Naive thymus-derived CD8-positive, alpha-beta T cell (primary cell): Measurements from ENCODE around the gene USP24. TPM values are rescaled to one million over a fixed set of nuclear protein-coding genes. Genes with fewer than 3 reads are reported as not detected.
"Not testable (repeated sequence)": the region's sequence is repeated elsewhere in the genome, so short reads cannot be mapped to it uniquely, and the experiment has no call there.

Source experiments
- ATAC-seq, 2 donors: fragments of 150-1000 bp; cut with Tn5 transposase in 1 of 2; sonication (Bioruptor Pico), chemical (Tn5 transposase) in 1 of 2; 1 replicate in 1 of 2; 2 replicates in 1 of 2; pipeline ENCODE4 v1.10.0; 2021; ENCODE audit warnings: mild to moderate bottlenecking in 2 of 2, moderate library complexity in 2 of 2
- POLR2A ChIA-PET: fragments of 350-600 bp; sonication (Branson Sonifier 250); formaldehyde crosslinking; loops from one replicate; lab custom pipeline; 2021; ENCODE audit warnings: antibody characterized with exemption; lab: Charles Lee
- DNase-seq, 10 donors: peaks; one replicate each; pipeline versions ENCODE4 v3.0.0 to v3.0.0-alpha.2; 2020 to 2022
- H3K27ac Mint-ChIP-seq, 10 donors: one replicate each; pipeline ENCODE4 v1.8.0; 2020 to 2022; ENCODE audit warnings: mild to moderate bottlenecking in 10 of 10, mixed read lengths in 10 of 10, moderate library complexity in 4 of 10, inconsistent platforms in 1 of 10
- H3K27me3 Mint-ChIP-seq, 5 donors: one replicate each; pipeline ENCODE4 v1.8.0; 2021 to 2022; ENCODE audit warnings: mixed read lengths in 5 of 5
- H3K36me3 Mint-ChIP-seq, 3 donors: one replicate each; pipeline ENCODE4 v1.8.0; 2020 to 2022; ENCODE audit warnings: mixed read lengths in 3 of 3, mild to moderate bottlenecking in 2 of 3, inconsistent platforms in 1 of 3
- H3K4me1 Mint-ChIP-seq, 4 donors: one replicate each; pipeline ENCODE4 v1.8.0; 2021 to 2022; ENCODE audit warnings: mixed read lengths in 4 of 4
- H3K4me3 Mint-ChIP-seq, 10 donors: one replicate each; pipeline ENCODE4 v1.8.0; 2020 to 2022; ENCODE audit warnings: mild to moderate bottlenecking in 10 of 10, mixed read lengths in 10 of 10, moderate library complexity in 6 of 10, inconsistent platforms in 1 of 10
- H3K9me3 Mint-ChIP-seq, 9 donors: one replicate each; pipeline ENCODE4 v1.8.0; 2020 to 2022; ENCODE audit warnings: mixed read lengths in 9 of 9, mild to moderate bottlenecking in 3 of 9, inconsistent platforms in 1 of 9, moderate library complexity in 1 of 9
- polyA plus RNA-seq, 3 donors: library from polyadenylated mRNA; unstranded; fragments of 300-500 nt; fragmentation: Illumina TruSeq; gene quantifications; one replicate each; pipeline ENCODE4 v1.2.3, GENCODE V29; 2021
- total RNA-seq, 8 experiments: library from RNA in 2 of 8; stranded (reverse) in 2 of 8; gene quantifications; one replicate each; pipeline ENCODE4 v1.2.3 and lab custom pipeline; 2021 to 2026

Gene USP24
- total and polyA plus RNA-seq, 5 experiments from 2014 or later: 5.5 to 81.1 (median 8.4) TPM

DNA sequence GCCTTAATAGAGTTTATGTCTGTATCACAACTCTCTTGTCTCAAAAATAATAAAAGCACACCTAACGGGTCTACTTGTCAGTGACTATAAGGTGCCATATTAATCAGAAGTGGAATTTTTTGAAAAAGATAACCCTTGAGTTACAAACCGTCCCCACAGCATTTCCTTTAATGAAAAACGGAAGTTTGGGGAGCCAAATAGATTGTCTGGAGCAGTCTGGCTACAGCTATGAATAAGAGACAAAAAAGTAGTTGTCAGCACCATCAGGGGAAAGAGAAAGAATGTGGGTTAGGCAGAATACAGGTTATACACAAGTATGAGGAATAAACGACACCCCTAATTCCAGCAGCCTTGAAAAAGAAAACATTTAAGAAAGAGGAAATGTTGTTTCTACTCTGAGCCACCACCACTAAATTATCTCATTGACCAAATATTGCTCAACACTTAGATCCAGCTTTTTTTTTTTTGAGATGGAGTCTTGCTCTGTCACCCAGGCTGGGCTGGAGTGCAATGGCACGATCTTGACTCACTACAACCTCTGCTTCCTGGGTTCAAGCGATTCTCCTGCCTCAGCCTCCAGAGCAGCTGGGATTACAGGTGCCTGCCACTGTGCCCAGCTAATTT, 29.4 kb upstream of the USP24 start:
- ATAC-seq (no peak), DNase-seq (no peak)
- Mint-ChIP-seq H3K27me3 (peaks cover 0 to 4% (median 0%) of the 10 kb centered on the region in 5 donors), H3K9me3 (no peaks in the 10 kb centered on the region), H3K4me3 (no peak overlapping the region), H3K4me1 (peaks cover 0 to 5% (median 0%) of the 10 kb centered on the region in 4 donors), H3K36me3 (no peaks in the 10 kb centered on the region), H3K27ac (peak overlapping the region in 1 of 10 donors; percentile 23)
- POLR2A ChIA-PET: interaction anchor here (0.6 kb wide), 1 partner anchor 74 kb away, joined by 3 read pairs; no protein-coding TSS in a partner anchor

DNA sequence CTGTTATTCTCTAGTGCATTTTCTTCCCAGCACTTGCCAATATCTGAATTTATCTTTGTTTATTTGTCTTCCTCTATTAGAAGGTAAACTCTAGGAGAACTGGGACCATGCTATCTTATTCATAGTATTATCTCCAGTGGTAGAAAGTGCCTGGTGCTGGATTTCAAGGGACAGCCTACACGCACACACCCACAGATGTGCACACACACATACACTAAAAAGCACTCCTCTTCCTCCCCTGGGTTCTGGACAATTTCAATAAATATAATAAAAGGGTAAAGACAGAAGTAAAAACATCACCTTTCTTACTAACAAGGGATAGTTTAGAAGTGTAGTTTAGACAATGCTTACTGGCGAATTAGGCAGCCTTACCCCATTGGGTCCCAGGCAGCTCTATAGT, 28.5 kb upstream of the USP24 start:
- POLR2A ChIA-PET: no interaction called here
- Mint-ChIP-seq H3K36me3 (no peaks in the 10 kb centered on the region), H3K9me3 (no peaks in the 10 kb centered on the region), H3K4me1 (peaks cover 0 to 5% (median 0%) of the 10 kb centered on the region in 4 donors), H3K4me3 (no peak overlapping the region), H3K27me3 (peaks cover 0 to 4% (median 0%) of the 10 kb centered on the region in 5 donors), H3K27ac (peak overlapping the region in 1 of 10 donors; percentile 55)
- ATAC-seq (no peak), DNase-seq (no peak)

DNA sequence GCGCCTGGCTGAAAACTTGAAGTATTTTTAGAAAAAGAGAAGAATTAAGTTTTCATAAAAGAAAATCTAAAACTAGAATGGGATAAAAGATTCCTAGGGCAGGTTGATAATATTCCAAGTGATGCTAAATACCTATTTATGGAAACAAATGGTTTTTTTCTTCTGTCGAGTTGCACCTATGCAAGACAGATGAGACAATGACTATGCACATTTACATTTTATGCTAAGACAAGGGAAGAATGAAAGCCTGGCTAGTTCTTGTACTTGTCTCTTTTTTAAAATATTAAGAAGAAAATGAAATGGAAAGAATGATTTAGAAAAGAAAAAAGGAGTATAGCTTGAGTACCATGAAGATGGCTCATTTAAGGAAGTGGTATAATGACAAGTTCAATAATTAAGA, 24.4 kb upstream of the USP24 start:
- Mint-ChIP-seq H3K9me3 (no peaks in the 10 kb centered on the region), H3K27ac (no peak overlapping the region), H3K36me3 (no peaks in the 10 kb centered on the region), H3K27me3 (peaks cover 0 to 4% (median 0%) of the 10 kb centered on the region in 5 donors), H3K4me3 (no peak overlapping the region), H3K4me1 (peaks cover 0 to 3% (median 0%) of the 10 kb centered on the region in 4 donors)
- ATAC-seq (no peak), DNase-seq (no peak)
- POLR2A ChIA-PET: no interaction called here

GRCh38 chr1:55235722-55236121, 20.6 kb upstream of the USP24 start:
- Mint-ChIP-seq H3K9me3 (no peaks in the 10 kb centered on the region), H3K4me1 (peaks cover 0 to 6% (median 2%) of the 10 kb centered on the region in 4 donors), H3K27ac (no peak overlapping the region), H3K36me3 (no peaks in the 10 kb centered on the region), H3K4me3 (no peak overlapping the region), H3K27me3 (peaks cover 0 to 14% (median 8%) of the 10 kb centered on the region in 5 donors)
- ATAC-seq (no peak), DNase-seq (no peak)
- POLR2A ChIA-PET: no interaction called here

DNA sequence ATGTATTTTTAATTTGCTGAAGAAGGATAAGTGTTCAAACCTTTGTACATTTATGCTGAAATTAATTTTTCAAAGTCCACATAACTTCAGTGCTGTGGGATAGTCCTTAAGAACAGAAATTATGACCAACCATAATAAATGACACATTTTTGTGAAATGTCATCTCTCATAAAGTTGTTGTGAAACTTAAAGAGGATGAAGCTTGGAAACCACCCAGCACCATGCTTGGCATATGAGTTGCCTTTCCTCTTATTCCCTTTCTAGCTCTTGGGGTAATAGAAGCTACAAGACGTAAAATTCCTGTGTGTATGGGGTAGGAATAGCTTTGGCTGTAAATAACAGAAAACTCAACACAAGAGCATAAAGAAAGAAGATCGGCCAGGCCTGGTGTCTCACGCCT, 18.9 kb upstream of the USP24 start:
- ATAC-seq (no peak), DNase-seq (no peak)
- peaks cover 0 to 14% (median 8%) of the 10 kb centered on the region in 5 donors for H3K27me3 Mint-ChIP-seq
- no peak overlapping the region for H3K4me3 Mint-ChIP-seq
- H3K4me1 Mint-ChIP-seq: peaks cover 0 to 6% (median 2%) of the 10 kb centered on the region in 4 donors
- POLR2A ChIA-PET: no interaction called here
- H3K36me3 Mint-ChIP-seq: peaks cover 0 to 3% (median 0%) of the 10 kb centered on the region in 3 donors
- H3K27ac Mint-ChIP-seq: no peak overlapping the region
- peaks cover 0 to 4% (median 0%) of the 10 kb centered on the region in 9 donors for H3K9me3 Mint-ChIP-seq

GRCh38 chr1:55233145-55233777, 18.1 kb upstream of the USP24 start:
- no peak for DNase-seq
- Mint-ChIP-seq H3K4me3 (no peak overlapping the region), H3K27ac (no peak overlapping the region), H3K4me1 (peaks cover 0 to 6% (median 2%) of the 10 kb centered on the region in 4 donors), H3K9me3 (peaks cover 0 to 9% (median 0%) of the 10 kb centered on the region in 9 donors), H3K27me3 (peaks cover 0 to 14% (median 8%) of the 10 kb centered on the region in 5 donors), H3K36me3 (peaks cover 0 to 3% (median 0%) of the 10 kb centered on the region in 3 donors)
- no peak for ATAC-seq
- POLR2A ChIA-PET: no interaction called here

DNA sequence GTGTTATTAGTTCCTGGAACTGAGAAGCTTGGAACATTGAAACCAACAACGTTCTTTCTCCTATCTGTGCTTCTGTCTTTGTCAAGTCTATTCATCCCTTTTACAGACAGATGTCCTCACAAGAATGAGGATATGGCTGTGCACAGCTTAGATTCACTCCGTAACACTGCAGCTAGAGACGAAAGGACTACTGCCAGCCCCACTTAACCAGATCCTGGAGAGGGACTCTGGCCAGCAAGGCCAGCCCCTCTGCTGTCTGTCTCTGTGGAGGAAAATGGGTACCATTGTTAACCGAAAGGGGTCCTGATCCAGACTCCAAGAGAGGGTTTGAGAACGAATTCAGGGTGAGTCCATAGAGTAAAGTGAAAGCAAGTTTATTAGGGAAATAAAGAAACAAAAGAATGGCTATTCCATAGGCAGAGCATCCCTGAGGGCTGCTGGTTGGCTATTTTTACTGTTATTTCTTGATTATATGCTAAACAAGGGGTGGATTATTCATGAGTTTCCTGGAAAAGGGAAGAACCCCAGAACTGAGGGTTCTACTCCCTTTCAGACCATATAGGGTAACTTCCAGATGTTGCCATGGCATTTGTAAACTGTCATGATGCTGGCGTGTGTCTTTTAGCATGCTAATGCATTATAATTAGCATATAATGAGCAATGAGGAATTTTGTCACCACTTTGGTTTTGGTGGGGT, 17.4 kb upstream of the USP24 start:
- Mint-ChIP-seq H3K4me3 (no peak overlapping the region), H3K36me3 (peaks cover 0 to 3% (median 0%) of the 10 kb centered on the region in 3 donors), H3K4me1 (peaks cover 0 to 6% (median 2%) of the 10 kb centered on the region in 4 donors), H3K27ac (no peak overlapping the region), H3K27me3 (peaks cover 0 to 14% (median 8%) of the 10 kb centered on the region in 5 donors), H3K9me3 (peaks cover 0 to 9% (median 0%) of the 10 kb centered on the region in 9 donors)
- DNase-seq: no peak
- ATAC-seq: no peak
- POLR2A ChIA-PET: no interaction called here

DNA sequence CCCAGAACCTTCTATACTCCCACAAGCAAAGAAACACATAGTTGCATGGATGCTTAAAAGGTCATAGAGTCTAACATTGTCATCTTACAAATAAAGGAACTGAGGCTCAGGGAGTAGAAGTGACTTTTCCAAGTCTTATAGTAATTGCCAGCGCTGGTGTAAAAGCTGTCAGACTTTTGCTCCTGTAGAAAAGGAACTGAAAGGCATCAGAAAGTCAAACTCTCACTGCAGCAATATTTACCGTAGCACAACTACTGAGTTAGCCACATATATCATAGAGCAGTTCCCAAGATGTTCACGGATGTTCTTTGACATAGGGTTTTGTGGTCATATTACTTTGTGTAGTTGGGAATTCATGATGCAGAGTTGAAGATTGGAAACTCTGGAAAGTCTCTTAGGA, 16.6 kb upstream of the USP24 start:
- no peak for ATAC-seq
- H3K4me1 Mint-ChIP-seq: peaks cover 0 to 6% (median 2%) of the 10 kb centered on the region in 4 donors
- POLR2A ChIA-PET: no interaction called here
- peaks cover 0 to 4% (median 3%) of the 10 kb centered on the region in 3 donors for H3K36me3 Mint-ChIP-seq
- H3K9me3 Mint-ChIP-seq: peaks cover 0 to 10% (median 3%) of the 10 kb centered on the region in 9 donors
- no peak overlapping the region for H3K4me3 Mint-ChIP-seq
- H3K27ac Mint-ChIP-seq: no peak overlapping the region
- DNase-seq: no peak
- peaks cover 0 to 14% (median 8%) of the 10 kb centered on the region in 5 donors for H3K27me3 Mint-ChIP-seq

DNA sequence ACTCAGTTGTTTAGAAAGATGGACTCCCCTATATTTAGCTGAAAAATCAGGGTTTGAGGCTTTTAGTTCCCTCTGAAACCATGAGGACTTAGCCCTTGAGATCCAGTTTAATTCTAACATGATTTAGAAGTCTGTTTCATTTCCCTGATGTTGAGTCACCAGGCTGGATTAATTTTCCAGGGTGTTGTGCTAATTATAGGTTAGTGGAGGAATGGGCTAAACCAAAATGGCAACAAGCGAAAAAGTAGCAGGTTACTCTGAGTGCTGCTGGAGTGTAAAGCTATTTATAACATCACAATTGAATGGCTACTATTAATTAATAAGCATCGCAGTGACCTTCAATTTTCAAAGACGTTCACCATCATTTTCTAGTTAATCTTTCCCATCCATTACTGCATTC, 15.5 kb upstream of the USP24 start:
- DNase-seq (no peak), ATAC-seq (no peak)
- Mint-ChIP-seq H3K4me1 (peaks cover 0 to 6% (median 2%) of the 10 kb centered on the region in 4 donors), H3K4me3 (no peak overlapping the region), H3K27ac (no peak overlapping the region), H3K9me3 (peaks cover 0 to 10% (median 3%) of the 10 kb centered on the region in 9 donors), H3K36me3 (peaks cover 0 to 4% (median 3%) of the 10 kb centered on the region in 3 donors), H3K27me3 (peaks cover 0 to 14% (median 8%) of the 10 kb centered on the region in 5 donors)
- POLR2A ChIA-PET: no interaction called here

- POLR2A ChIA-PET: interaction anchor here (1.5 kb wide), 1 partner anchor 14 kb away, joined by 4 read pairs; no protein-coding TSS in a partner anchor
These were observed 14.6 kb upstream of the USP24 start for GRCh38 chr1:55229726-55230125.

DNA sequence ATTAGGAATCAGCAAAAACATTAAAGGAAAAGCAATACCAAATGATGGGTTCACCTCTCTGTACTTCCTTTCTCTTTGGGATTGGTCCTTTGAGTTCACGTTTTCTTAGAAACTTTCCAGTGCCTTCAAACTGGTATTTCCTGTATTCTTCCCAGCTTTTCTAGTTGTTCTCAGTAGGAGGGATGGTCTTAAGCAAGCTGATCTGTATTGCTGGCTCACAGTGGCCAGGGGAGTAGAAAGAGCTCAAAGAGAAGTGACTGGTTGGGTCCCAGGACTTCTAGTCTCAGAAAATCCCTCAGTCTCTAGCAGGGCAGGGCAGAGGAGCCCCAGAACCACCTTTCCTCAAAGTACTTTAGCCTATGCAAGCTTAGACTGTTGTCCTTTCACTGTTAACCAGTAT, 10.1 kb upstream of the USP24 start:
- no peak for DNase-seq
- Mint-ChIP-seq H3K9me3 (peaks cover 0 to 10% (median 3%) of the 10 kb centered on the region in 9 donors), H3K27me3 (no peaks in the 10 kb centered on the region), H3K4me1 (peaks cover 0 to 3% (median 1%) of the 10 kb centered on the region in 4 donors), H3K4me3 (no peak overlapping the region), H3K27ac (no peak overlapping the region), H3K36me3 (peaks cover 0 to 4% (median 3%) of the 10 kb centered on the region in 3 donors)
- POLR2A ChIA-PET: no interaction called here
- no peak for ATAC-seq

More at GRCh38 chr1:55229726-55230125, 14.6 kb upstream of the USP24 start:
- not testable (repeated sequence) for DNase-seq, ATAC-seq, H3K27ac Mint-ChIP-seq, H3K36me3 Mint-ChIP-seq, H3K4me1 Mint-ChIP-seq, H3K4me3 Mint-ChIP-seq
- Mint-ChIP-seq H3K27me3 (peaks cover 0 to 14% (median 8%) of the 10 kb centered on the region in 5 donors), H3K9me3 (peaks cover 0 to 10% (median 3%) of the 10 kb centered on the region in 9 donors)

DNA sequence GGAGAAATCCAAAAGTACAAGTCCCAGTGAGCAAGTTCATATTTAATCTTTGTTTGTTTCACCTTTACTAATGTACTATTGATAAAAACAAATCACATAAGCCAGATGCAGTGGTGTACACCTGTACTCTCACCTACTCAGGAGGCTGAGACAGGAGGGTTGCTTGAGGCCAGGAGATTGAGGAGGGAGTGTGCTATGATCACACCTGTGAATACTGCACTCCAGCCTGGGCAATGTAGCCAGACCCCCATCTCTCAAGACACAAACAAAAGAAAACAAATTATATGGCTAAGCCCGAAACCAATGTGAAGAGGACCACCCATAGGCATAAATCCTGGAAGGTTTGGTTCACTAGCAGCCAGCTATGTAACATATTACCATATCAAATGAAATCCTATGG, 9.6 kb upstream of the USP24 start:
- DNase-seq (no peak), ATAC-seq (no peak)
- H3K36me3 Mint-ChIP-seq: peaks cover 0 to 4% (median 3%) of the 10 kb centered on the region in 3 donors
- H3K27me3 Mint-ChIP-seq: no peaks in the 10 kb centered on the region
- peaks cover 0 to 10% (median 3%) of the 10 kb centered on the region in 9 donors for H3K9me3 Mint-ChIP-seq
- H3K27ac Mint-ChIP-seq: peak overlapping the region in 1 of 10 donors; percentile 45
- POLR2A ChIA-PET: no interaction called here
- H3K4me3 Mint-ChIP-seq: no peak overlapping the region
- peaks cover 0 to 6% (median 1%) of the 10 kb centered on the region in 4 donors for H3K4me1 Mint-ChIP-seq
